ENCODE measurements around the gene WDPCP. TPM values are rescaled to one million over a fixed set of nuclear protein-coding genes. Genes with fewer than 3 reads are reported as not detected.
"Not testable (repeated sequence)": the region's sequence is repeated elsewhere in the genome, so short reads cannot be mapped to it uniquely, and the experiment has no call there.

WDPCP gene
- total RNA-seq, 1 donor from 2014 or later = 14.1 TPM

GRCh38 chr2:63406641-63407040 is 181.6 kb downstream of the WDPCP start:
- Mint-ChIP-seq H3K4me1 (ENCODE audit: low read depth) (no peaks in the 10 kb centered on the region), H3K4me3 (ENCODE audit: low read depth) (no peak overlapping the region), H3K9me3 (ENCODE audit: low read depth) (peaks cover 4% of the 10 kb centered on the region), H3K36me3 (ENCODE audit: insufficient read depth) (peaks cover 10% of the 10 kb centered on the region), H3K27me3 (no peaks in the 10 kb centered on the region), H3K27ac (no peak overlapping the region)
- DNase-seq (ENCODE audit: low spot score, unreplicated experiment) = no peak
- TF ChIP-seq CTCF (IDR thresholded peaks at IDR 0.05; ENCODE audit: unreplicated experiment) = no peak

GRCh38 chr2:63403820-63404219 is 184.5 kb downstream of the WDPCP start:
- no peak overlapping the region for H3K27ac Mint-ChIP-seq
- H3K4me1 Mint-ChIP-seq (ENCODE audit: low read depth) = peaks cover 9% of the 10 kb centered on the region
- peaks cover 9% of the 10 kb centered on the region for H3K36me3 Mint-ChIP-seq (ENCODE audit: insufficient read depth)
- H3K9me3 Mint-ChIP-seq (ENCODE audit: low read depth) = peaks cover 4% of the 10 kb centered on the region
- H3K27me3 Mint-ChIP-seq = no peaks in the 10 kb centered on the region
- H3K4me3 Mint-ChIP-seq (ENCODE audit: low read depth) = no peak overlapping the region
- DNase-seq (ENCODE audit: low spot score, unreplicated experiment) = no peak
- TF ChIP-seq CTCF (IDR thresholded peaks at IDR 0.05; ENCODE audit: unreplicated experiment) = no peak

- not testable (repeated sequence) for H3K27me3 Mint-ChIP-seq; DNase-seq (ENCODE audit: low spot score, unreplicated experiment); H3K4me3 Mint-ChIP-seq (ENCODE audit: low read depth); H3K36me3 Mint-ChIP-seq (ENCODE audit: insufficient read depth); H3K9me3 Mint-ChIP-seq (ENCODE audit: low read depth); H3K4me1 Mint-ChIP-seq (ENCODE audit: low read depth); H3K27ac Mint-ChIP-seq
Observed at GRCh38 chr2:63402889-63403288, 185.4 kb downstream of the WDPCP start.

- DNase-seq (ENCODE audit: low spot score, unreplicated experiment) = no peak
- Mint-ChIP-seq H3K27me3 (no peaks in the 10 kb centered on the region), H3K4me1 (ENCODE audit: low read depth) (peaks cover 9% of the 10 kb centered on the region), H3K27ac (no peak overlapping the region), H3K9me3 (ENCODE audit: low read depth) (peaks cover 7% of the 10 kb centered on the region), H3K4me3 (ENCODE audit: low read depth) (no peak overlapping the region), H3K36me3 (ENCODE audit: insufficient read depth) (peaks cover 6% of the 10 kb centered on the region)
- no peak for TF ChIP-seq CTCF (IDR thresholded peaks at IDR 0.05; ENCODE audit: unreplicated experiment)
Observed at GRCh38 chr2:63399156-63399555, 189.1 kb downstream of the WDPCP start.

- H3K36me3 Mint-ChIP-seq (ENCODE audit: insufficient read depth) = no peaks in the 10 kb centered on the region
Observed at GRCh38 chr2:63379451-63379850, 208.8 kb downstream of the WDPCP start.

More at GRCh38 chr2:63379451-63379850, 208.8 kb downstream of the WDPCP start:
- DNase-seq (ENCODE audit: low spot score, unreplicated experiment) = no peak
- peaks cover 4% of the 10 kb centered on the region for H3K4me1 Mint-ChIP-seq (ENCODE audit: low read depth)
- no peak for TF ChIP-seq CTCF (IDR thresholded peaks at IDR 0.05; ENCODE audit: unreplicated experiment)
- no peaks in the 10 kb centered on the region for H3K9me3 Mint-ChIP-seq (ENCODE audit: low read depth)
- no peak overlapping the region for H3K27ac Mint-ChIP-seq
- H3K4me3 Mint-ChIP-seq (ENCODE audit: low read depth) = no peak overlapping the region
- no peaks in the 10 kb centered on the region for H3K27me3 Mint-ChIP-seq
